T-cell (primary cell): ENCODE results near the gene SYNE4. TPM values are rescaled to one million over a fixed set of nuclear protein-coding genes. Genes with fewer than 3 reads are reported as not detected.
"Not testable (repeated sequence)": the region's sequence is repeated elsewhere in the genome, so short reads cannot be mapped to it uniquely, and the experiment has no call there.

Experiments used
- ATAC-seq, 4 experiments: fragments of 200-7000 bp in 3 of 4; fragments of 150-1000 bp in 1 of 4; cut with Tn5 transposase; replicated peaks in 1 of 4; 1 replicate in 3 of 4; 2 replicates in 1 of 4; pipeline ENCODE4 v1.10.0; 2021; ENCODE audit warnings: moderate library complexity in 3 of 4, mild to moderate bottlenecking in 2 of 4, moderate number of reproducible peaks in 1 of 4
- CTCF ChIA-PET, 2 donors: fragments of 300-600 bp; sonication (Branson Sonifier 250); formaldehyde crosslinking; loops; one replicate each; lab custom pipeline; 2022; ENCODE audit warnings: antibody characterized with exemption in 2 of 2; lab: Charles Lee
- POLR2A ChIA-PET, 2 donors: fragments of 300-600 bp; sonication (Branson Sonifier 250); formaldehyde crosslinking; loops; one replicate each; lab custom pipeline; 2022; ENCODE audit warnings: antibody characterized with exemption in 2 of 2; lab: Charles Lee
- DNase-seq, 35 experiments: peaks; one replicate each; pipeline versions ENCODE4 v3.0.0 to v3.0.0-alpha.2; 2013 to 2023
- H3K27ac ChIP-seq: one replicate; pipeline ENCODE4 v1.5.1; 2013; ENCODE audit warnings: low read length
- H3K27me3 ChIP-seq, 2 experiments: replicated peaks in 1 of 2; 1 replicate in 1 of 2; 2 replicates in 1 of 2; pipeline versions ENCODE4 v1.6.1 to v1.7.0; 2013; ENCODE audit warnings: low read length in 1 of 2, mixed read lengths in 1 of 2; ENCODE audit not compliant: control insufficient read depth in 2 of 2, insufficient read depth in 2 of 2; ENCODE audit errors: extremely low read depth in 1 of 2
- H3K36me3 ChIP-seq, 2 donors: 1 replicate in 1 of 2; 2 replicates in 1 of 2; pipeline versions ENCODE4 v1.6.1 to v1.7.0; 2013; ENCODE audit warnings: low read length in 1 of 2; ENCODE audit not compliant: control insufficient read depth in 2 of 2, insufficient read depth in 1 of 2; ENCODE audit errors: extremely low read depth in 1 of 2
- H3K4me1 ChIP-seq, 2 experiments: 1 replicate in 1 of 2; 2 replicates in 1 of 2; pipeline versions ENCODE4 v1.6.1 to v1.7.0; 2013; ENCODE audit warnings: low read length in 2 of 2, mixed read lengths in 1 of 2; ENCODE audit not compliant: insufficient read depth in 2 of 2, control insufficient read depth in 1 of 2; ENCODE audit errors: extremely low read depth in 1 of 2
- H3K4me3 ChIP-seq, 2 donors: 1 replicate in 1 of 2; 2 replicates in 1 of 2; pipeline versions ENCODE4 v1.5.1 to v1.7.0; 2013; ENCODE audit warnings: mild to moderate bottlenecking in 2 of 2, low read length in 1 of 2, moderate library complexity in 1 of 2; ENCODE audit not compliant: control insufficient read depth in 1 of 2; ENCODE audit errors: extremely low read depth in 1 of 2
- H3K9me3 ChIP-seq: 2 replicates; pipeline ENCODE4 v1.7.0; 2013
- H3K27ac Mint-ChIP-seq, 2 donors: one replicate each; pipeline ENCODE4 v1.8.0; 2020 to 2021; ENCODE audit warnings: mild to moderate bottlenecking in 2 of 2, mixed read lengths in 2 of 2
- H3K27me3 Mint-ChIP-seq, 2 donors: one replicate each; pipeline ENCODE4 v1.8.0; 2021 to 2022; ENCODE audit warnings: mixed read lengths in 2 of 2
- H3K36me3 Mint-ChIP-seq: one replicate; pipeline ENCODE4 v1.8.0; 2021; ENCODE audit warnings: mixed read lengths
- H3K4me1 Mint-ChIP-seq, 3 donors: one replicate each; pipeline ENCODE4 v1.8.0; 2020 to 2022; ENCODE audit warnings: mixed read lengths in 3 of 3, mild to moderate bottlenecking in 1 of 3
- H3K4me3 Mint-ChIP-seq, 3 donors: one replicate each; pipeline ENCODE4 v1.8.0; 2020 to 2022; ENCODE audit warnings: mild to moderate bottlenecking in 3 of 3, mixed read lengths in 3 of 3, moderate library complexity in 3 of 3
- H3K9me3 Mint-ChIP-seq, 3 donors: one replicate each; pipeline ENCODE4 v1.8.0; 2020 to 2022; ENCODE audit warnings: mixed read lengths in 3 of 3
- WGBS: methylation state at CpG from one replicate; pipeline ENCODE4 v1.1.5; 2013; ENCODE audit warnings: missing lambda C conversion rate; ENCODE audit not compliant: insufficient coverage; 5-methylcytosine and 5-hydroxymethylcytosine counted together
- total RNA-seq, 35 experiments: library from RNA in 6 of 35; stranded (reverse) in 6 of 35; fragments of 120-200 nt in 1 of 35; gene quantifications; one replicate each; pipeline versions ENCODE4 v1.2.1 to v1.2.4 and lab custom pipeline; 2013 to 2026

Gene SYNE4
- total RNA-seq, 5 donors from 2014 or later (not counting 1 experiment from before 2014, with no cell fraction given), result 3.2 to 4.4 (median 3.7) TPM

GRCh38 chr19:35959968-35960320 is 48.7 kb downstream of the SYNE4 start:
- CTCF ChIA-PET, result interaction anchor here in 1 of 2 donors (0.9 kb wide), 1 partner anchor 77 kb away, joined by 3 read pairs; no protein-coding TSS in a partner anchor
- POLR2A ChIA-PET, result no interaction called here
- Histone ChIP-seq H3K27me3 (peaks cover 3 to 7% of the 10 kb centered on the region in 2 experiments), H3K27ac (no peak overlapping the region), H3K36me3 (no peaks in the 10 kb centered on the region), H3K4me1 (peaks cover 15 to 33% of the 10 kb centered on the region in 2 experiments), H3K9me3 (no peaks in the 10 kb centered on the region), H3K4me3 (peak overlapping the region; percentile 53 to 54)
- 43% methylated on average over 10 of the region's 20 CpGs for WGBS
- peak overlapping the region in 1 of 2 donors; percentile 16 for H3K27ac Mint-ChIP-seq
- H3K4me3 Mint-ChIP-seq, result peak overlapping the region; percentile 69 to 80 (median 72)
- ATAC-seq (no peak), DNase-seq (no peak)
- H3K36me3 Mint-ChIP-seq, result no peaks in the 10 kb centered on the region
- peaks cover 0 to 4% of the 10 kb centered on the region in 2 donors for H3K27me3 Mint-ChIP-seq
- H3K4me1 Mint-ChIP-seq, result peaks cover 34 to 48% (median 41%) of the 10 kb centered on the region in 3 donors
- no peaks in the 10 kb centered on the region for H3K9me3 Mint-ChIP-seq

- Mint-ChIP-seq H3K36me3 (no peaks in the 10 kb centered on the region), H3K27me3 (peaks cover 0 to 4% of the 10 kb centered on the region in 2 donors), H3K4me1 (peaks cover 36 to 51% (median 44%) of the 10 kb centered on the region in 3 donors), H3K9me3 (no peaks in the 10 kb centered on the region), H3K4me3 (peak overlapping the region; percentile 69 to 80 (median 72)), H3K27ac (peak overlapping the region; percentile 11 to 61)
- H3K9me3 ChIP-seq, result no peaks in the 10 kb centered on the region
- peaks cover 3 to 7% of the 10 kb centered on the region in 2 experiments for H3K27me3 ChIP-seq
- DNase-seq, result peak; percentile 67 to 93 (median 79)
- peak; percentile 98 to 100 (median 98) for ATAC-seq
- POLR2A ChIA-PET, result no interaction called here
- peak overlapping the region; percentile 53 to 57 for H3K4me3 ChIP-seq
- CTCF ChIA-PET, result interaction anchor here (0.5 to 1.5 kb wide), 6 partner anchors 11 to 267 kb away, joined by 3 to 5 read pairs (median 4); partner anchors contain the start of gene ALKBH6 (in 1 of the 2)
- H3K36me3 ChIP-seq, result no peaks in the 10 kb centered on the region
- 6% methylated on average over 97 of the region's 97 CpGs for WGBS
- peaks cover 15 to 39% of the 10 kb centered on the region in 2 experiments for H3K4me1 ChIP-seq
- peak overlapping the region; percentile 16 for H3K27ac ChIP-seq
These were observed 49.3 kb downstream of the SYNE4 start for GRCh38 chr19:35959040-35959967.

DNA sequence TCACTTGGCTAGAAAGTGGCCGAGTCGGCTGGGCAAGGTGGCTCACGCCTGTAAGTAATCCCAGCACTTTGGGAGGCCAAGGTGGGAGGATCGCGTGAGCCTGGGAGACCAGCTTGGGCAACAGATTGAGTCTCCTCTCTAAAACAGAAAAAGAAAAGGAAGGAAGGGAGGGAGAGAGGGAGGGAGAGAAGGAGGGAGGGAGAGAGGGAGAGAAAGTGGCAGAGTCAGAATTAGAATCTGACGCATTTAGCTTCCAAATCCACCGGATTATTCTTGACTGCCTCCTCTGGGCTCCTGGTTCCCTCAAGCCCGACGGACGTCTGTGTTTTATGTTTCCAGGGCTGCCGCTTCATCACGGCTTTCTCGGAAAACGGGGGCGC is 50.0 kb downstream of the SYNE4 start:
- Mint-ChIP-seq H3K27me3 (peaks cover 0 to 3% of the 10 kb centered on the region in 2 donors), H3K27ac (peak overlapping the region; percentile 86), H3K4me1 (peaks cover 42 to 58% (median 50%) of the 10 kb centered on the region in 3 donors), H3K9me3 (no peaks in the 10 kb centered on the region), H3K4me3 (peak overlapping the region; percentile 67 to 80 (median 67)), H3K36me3 (no peaks in the 10 kb centered on the region)
- ChIA-PET CTCF (interaction anchor here (0.6 to 1.5 kb wide), 5 partner anchors 10 to 496 kb away, joined by 3 to 5 read pairs (median 4); partner anchors contain the start of gene ALKBH6 (in 1 of the 2)), POLR2A (interaction anchor here in 1 of 2 donors (0.6 kb wide), 1 partner anchor 9 kb away, joined by 3 read pairs; no protein-coding TSS in a partner anchor)
- Histone ChIP-seq H3K27me3 (peaks cover 3 to 7% of the 10 kb centered on the region in 2 experiments), H3K36me3 (no peaks in the 10 kb centered on the region), H3K4me1 (peaks cover 21 to 46% of the 10 kb centered on the region in 2 experiments), H3K4me3 (peak overlapping the region; percentile 53 to 57), H3K9me3 (no peaks in the 10 kb centered on the region), H3K27ac (no peak overlapping the region)
- WGBS, result 22% methylated on average over 11 of the region's 15 CpGs
- DNase-seq (no peak), ATAC-seq (no peak)

GRCh38 chr19:35957411-35957810 is 51.2 kb downstream of the SYNE4 start:
- not testable (repeated sequence) for H3K9me3 ChIP-seq, H3K36me3 Mint-ChIP-seq, H3K4me3 ChIP-seq, H3K9me3 Mint-ChIP-seq, H3K27ac ChIP-seq, H3K27me3 ChIP-seq, H3K36me3 ChIP-seq, ATAC-seq, DNase-seq, H3K27me3 Mint-ChIP-seq
- H3K27ac Mint-ChIP-seq, result peak overlapping the region; percentile 86
- peak overlapping the region in 2 of 3 donors; percentile 28 to 80 for H3K4me3 Mint-ChIP-seq
- H3K4me1 Mint-ChIP-seq, result peaks cover 54 to 70% (median 61%) of the 10 kb centered on the region in 3 donors
- ChIA-PET POLR2A (interaction anchor here in 1 of 2 donors (0.7 kb wide), 1 partner anchor 1085 kb away, joined by 5 read pairs; no protein-coding TSS in a partner anchor), CTCF (interaction anchor here in 1 of 2 donors (0.6 kb wide), 1 partner anchor 57 kb away, joined by 4 read pairs; the partner anchor contains the start of gene ALKBH6)
- 95% methylated on average over 6 of the region's 8 CpGs for WGBS
- H3K4me1 ChIP-seq, result peaks cover 22 to 58% of the 10 kb centered on the region in 2 experiments

DNA sequence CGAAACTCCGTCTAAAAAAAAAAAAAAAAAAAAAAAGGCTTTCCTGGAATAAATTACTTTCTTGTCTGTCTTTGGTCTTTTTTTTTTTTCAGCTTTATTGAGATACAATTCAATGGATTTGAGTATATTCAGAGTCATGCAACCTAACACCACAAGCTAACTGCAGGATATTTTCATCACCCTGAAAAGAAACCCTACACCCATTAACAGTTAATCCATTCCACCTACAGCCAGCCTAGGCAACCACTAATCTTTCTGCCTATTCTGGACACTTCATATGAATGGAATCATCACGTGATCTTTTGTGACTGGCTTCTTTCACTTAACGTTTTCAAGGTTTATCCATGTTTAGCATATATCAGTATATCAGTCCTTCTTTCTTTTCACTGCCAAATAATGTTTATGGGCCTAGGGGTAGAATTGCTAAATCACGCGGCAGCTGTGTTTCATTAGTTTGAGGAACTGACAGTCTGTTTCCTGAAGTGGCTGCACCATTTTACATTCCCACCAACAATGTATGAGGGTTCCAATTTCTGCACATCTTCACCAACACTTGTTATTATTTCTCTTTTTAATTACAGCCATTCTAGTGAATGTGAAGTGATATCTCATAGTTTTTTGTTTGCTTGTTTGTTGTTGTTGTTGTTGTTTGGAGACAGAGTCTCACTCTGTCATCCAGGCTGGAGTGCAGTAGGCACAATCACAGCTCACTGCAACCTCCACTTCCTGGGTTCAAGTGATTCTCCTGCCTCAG is 52.6 kb downstream of the SYNE4 start:
- no peak for ATAC-seq
- no peaks in the 10 kb centered on the region for H3K9me3 ChIP-seq
- POLR2A ChIA-PET, result no interaction called here
- no peak for DNase-seq
- CTCF ChIA-PET, result no interaction called here
- Mint-ChIP-seq H3K4me1 (peaks cover 59 to 84% (median 72%) of the 10 kb centered on the region in 3 donors), H3K27me3 (no peaks in the 10 kb centered on the region), H3K36me3 (no peaks in the 10 kb centered on the region), H3K9me3 (no peaks in the 10 kb centered on the region), H3K27ac (peak overlapping the region; percentile 86), H3K4me3 (peak overlapping the region in 1 of 3 donors; percentile 80)
- peaks cover 3 to 4% of the 10 kb centered on the region in 2 experiments for H3K27me3 ChIP-seq
- H3K36me3 ChIP-seq, result no peaks in the 10 kb centered on the region
- no peak overlapping the region for H3K27ac ChIP-seq
- H3K4me1 ChIP-seq, result peaks cover 22 to 68% of the 10 kb centered on the region in 2 experiments
- no peak overlapping the region for H3K4me3 ChIP-seq
- no CpG with 5 or more reads among the region's 6 CpGs for WGBS
